ENCODE measurements around the gene MCM5.
"Not testable (repeated sequence)": the region's sequence is repeated elsewhere in the genome, so short reads cannot be mapped to it uniquely, and the experiment has no call there.

The MCM5 gene

DNA sequence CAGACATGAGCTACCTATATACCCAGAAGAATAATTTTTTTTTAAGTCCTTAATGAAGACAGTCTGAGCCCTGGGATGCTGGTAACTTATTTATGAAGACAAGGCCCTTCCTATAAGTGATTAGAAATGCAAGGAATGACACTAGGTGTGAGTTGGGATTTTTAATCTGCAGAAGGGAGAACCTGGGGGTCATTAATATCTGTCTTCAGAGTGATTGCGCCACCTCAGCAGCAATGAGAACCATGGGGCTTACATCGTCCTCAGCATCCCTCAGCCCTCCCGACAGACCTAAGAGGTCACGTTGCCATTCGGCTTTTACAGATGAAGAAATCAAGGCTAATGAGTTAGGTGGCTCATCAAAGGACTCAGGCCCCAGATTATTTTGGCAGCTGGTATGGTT is 55.6 kb downstream of the MCM5 start:
- no peak for DNase-seq

DNA sequence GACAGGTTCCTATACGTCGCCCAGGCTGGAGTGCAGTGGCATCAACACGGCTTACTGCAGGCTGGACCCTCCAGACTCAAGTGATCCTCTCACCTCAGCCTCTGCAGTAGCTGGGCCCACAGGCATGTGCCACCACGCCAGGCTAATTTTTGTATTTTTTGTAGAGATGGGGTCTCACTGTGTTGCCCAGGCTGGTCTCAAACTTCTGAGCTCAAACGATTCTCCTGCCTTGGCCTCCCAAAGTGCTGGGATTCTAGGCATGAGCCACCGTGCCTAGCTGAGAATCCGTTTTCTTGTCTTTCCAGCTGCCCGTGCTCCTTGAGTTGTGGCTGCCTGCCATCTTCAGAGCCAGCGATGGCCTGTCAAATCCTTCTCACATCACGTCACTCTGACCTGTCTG is 56.8 kb downstream of the MCM5 start:
- no peak for DNase-seq

DNA sequence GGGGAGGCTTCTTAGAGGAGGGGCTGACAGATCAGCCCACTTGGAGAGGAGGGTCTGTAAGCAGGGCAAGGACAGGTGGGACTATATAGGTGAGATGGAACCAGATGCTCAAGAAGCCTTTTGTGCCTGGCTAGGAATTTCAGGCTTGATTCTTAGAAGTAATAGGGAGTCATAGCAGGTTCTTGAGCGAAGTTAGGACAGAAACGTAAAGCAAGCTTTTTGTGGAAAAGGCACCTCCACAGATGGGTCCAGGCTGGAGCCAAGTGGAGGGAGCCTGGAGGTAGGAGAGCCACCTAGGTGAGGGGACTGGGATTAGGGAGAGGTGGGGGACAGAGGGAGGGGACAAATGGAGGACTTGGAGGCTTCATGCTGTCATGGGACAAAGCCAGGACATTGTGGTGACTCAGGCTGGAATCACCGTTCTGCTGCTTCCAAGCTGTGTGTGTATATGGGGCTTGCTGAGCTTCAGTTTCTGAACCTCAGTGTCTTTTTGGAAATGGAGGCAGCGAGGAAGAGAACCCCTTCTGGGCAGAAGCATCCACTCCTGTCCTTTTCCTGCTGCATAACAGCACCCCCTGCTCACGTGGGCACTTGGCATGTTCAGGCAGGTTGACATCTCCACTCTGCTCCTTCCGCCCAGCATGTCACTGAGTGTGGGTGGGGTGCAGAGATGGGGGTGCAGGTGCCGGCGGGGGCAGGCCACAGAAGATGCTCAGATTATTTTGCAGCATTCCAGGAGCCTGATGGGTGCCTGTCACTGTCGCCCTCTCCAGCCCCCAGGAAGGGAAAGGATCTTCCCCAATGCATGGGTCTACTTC is 58.0 kb downstream of the MCM5 start:
- DNase-seq: no peak

DNA sequence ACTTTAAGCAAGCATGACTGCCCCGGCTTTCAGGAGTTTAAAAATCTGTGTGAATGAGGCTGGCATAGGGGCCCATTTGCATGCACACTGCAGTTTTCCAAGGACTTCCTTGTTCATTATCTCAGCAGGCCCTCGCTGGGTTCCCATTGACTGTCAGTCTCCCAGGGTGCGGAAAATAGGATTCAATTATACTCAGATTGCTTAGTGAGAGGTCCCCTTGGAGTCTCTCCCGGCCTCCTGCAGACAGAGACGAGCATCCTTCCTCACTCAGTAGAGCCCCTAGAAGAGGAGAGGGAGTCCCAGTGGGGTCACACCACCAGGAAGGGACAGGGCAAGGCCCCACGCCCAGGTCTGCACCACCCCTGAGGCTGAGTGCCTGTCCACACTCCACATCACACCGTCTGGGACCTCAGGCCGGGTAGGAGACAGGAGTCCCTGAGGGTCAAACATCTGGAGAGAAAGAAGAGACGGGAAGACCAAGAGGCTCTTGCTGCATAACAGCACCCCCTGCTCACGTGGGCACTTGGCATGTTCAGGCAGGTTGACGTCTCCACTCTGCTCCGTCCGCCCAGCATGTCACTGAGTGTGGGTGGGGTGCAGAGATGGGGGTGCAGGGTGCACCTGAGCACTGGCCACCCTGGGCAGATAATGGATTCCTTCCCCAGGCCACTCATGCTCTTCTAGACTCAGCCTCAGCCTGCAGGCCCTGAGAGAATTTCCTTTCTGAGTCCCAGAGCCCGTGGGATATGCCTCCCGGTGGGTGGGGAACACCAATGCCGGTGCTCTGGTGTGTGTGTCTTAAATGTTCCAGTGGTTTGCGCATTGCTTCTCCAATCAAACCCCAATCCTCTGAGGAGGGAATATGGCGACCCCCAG is 58.8 kb downstream of the MCM5 start:
- DNase-seq: no peak

DNA sequence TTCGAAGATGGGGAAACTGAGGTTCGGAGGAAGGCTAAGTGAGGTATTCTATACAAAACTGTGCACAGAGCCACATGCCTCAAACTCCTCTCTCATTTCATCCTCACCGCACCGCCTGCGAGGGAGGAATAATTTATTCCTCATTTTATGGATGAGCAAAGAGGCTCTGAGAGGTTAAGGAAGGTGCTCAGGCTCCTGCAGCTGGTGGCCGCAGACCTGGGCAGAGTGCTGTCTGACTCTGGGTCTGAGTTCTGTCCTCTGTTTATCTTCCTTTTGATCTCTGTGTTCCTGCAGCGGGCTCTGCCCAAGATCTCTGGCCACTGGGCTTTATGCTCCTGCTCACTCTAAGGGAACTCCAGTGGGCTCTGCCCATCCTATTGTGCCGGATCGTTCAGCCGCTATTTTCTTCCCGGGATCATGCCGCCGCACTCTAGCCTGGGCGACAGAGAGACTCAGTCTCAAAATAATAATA is 59.5 kb downstream of the MCM5 start:
- no peak for DNase-seq

DNA sequence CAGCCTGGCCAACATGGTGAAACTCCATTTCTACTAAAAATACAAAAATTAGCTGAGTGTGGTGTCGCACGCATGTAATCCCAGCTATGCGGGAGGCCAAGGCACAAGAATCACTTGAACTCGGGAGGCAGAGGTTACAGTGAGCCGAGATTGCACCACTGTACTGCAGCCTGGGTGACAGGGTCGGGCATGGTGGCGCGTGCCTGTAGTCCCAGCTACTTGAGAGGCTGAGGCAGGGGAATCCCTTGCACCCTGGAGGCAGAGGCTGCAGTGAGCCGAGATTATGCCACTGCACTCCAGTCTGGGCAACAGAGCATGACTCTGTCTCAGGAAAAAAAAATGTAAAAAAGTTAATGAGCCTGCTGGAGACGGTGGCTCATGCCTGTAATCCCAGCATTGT is 60.0 kb downstream of the MCM5 start:
- not testable (repeated sequence) for DNase-seq

DNA sequence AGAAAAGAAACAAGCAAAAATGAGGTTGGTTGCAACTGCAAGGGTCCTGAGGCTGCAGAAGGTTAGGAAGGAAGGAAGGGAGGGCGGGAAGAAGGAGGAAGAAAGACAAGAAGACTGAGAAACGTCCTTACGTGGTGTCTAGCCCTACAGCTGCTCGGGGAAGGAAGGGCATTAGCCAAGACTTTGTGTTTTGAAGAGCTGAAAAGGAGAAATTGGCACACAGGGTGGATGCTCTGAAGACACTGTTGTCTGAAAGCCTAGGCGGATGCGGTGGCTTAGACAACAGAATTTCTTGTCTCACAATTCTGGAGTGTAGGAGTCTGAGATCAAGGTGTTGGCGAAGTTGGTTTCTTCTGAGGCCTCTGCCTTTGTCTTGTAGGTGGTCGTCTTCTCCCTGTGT is 60.7 kb downstream of the MCM5 start:
- no peak for DNase-seq

DNA sequence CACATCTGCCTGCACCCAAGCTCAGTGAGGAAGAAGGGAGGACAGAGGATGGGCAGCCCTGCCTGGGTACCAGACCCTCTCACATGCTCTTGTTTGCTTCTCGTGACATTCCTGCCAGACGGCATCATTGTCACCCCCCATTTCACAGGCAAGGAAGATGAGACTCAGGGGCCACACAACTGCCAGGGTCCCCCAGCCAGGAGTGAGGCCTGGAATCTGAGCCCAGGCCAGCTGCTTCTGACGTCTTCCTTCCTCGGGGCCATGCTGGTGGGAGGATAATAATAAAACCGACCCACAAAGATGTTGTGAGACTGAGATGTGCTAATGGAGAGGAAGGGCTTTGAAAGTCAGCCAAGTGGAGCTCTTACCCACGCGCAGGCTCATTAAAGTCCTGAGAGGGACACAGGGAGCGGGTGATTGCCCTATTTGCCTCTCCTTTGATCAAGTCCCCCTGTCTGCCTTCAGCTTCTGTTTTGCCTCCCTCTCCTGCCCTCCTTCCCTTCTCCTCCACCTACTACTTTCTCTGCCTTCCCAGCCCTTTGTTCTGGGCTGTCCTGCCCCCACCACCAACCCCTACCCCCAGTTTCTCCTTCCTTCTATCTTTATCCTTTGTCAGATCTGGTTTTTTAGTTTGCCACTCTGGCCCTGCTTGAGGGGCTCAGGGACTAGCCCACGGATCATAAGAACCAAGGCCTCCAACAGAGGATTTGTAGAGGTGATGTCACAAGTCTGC is 62.7 kb downstream of the MCM5 start:
- no peak for DNase-seq

DNA sequence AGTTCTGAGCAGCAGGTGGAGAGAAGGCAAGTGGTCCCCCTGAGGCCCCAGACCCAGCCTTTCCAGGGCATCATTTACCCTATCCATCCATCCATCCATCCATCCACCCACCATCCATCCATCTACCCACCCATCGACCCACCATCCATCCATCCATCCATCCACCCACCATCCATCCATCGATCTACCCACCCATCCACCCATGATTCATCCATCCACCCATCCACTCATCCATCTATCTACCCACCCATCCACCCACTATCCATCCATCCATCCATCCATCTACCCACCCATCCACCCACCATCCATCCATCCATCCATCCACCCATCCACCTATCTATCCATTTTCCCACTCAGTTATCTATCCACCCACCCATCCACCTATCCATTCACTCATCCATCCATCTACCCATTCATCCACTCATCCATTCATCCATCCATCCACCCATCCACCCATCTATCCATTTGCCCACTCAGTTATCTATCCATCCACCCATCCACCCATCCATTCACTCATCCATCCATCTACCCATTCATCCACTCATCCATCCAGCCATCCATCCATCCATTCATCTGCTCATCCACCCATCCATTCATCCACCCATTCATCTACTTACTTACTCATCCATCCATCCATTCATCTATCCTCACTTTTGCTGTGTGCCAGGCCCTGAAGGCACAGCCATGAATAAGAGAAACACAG is 63.4 kb downstream of the MCM5 start:
- DNase-seq: no peak

DNA sequence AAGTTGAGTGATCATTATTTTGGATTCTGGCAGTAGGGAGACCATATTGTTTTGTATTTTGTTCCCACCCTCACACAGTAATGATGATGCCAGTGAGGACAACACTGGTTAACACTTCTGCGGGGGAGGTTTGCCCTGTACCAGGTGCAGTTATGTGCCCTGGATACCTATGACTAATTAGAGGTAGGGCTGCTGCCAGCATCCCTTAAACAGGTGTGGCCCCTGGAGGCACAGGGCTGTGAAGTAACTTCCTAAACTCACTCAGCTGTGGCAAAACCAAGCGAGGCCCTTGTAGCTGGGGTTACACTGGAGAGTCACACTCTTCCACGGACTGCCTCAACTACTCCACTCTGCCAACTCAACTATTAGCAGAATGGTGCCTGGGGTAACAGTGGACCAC is 64.5 kb downstream of the MCM5 start:
- no peak for DNase-seq

DNA sequence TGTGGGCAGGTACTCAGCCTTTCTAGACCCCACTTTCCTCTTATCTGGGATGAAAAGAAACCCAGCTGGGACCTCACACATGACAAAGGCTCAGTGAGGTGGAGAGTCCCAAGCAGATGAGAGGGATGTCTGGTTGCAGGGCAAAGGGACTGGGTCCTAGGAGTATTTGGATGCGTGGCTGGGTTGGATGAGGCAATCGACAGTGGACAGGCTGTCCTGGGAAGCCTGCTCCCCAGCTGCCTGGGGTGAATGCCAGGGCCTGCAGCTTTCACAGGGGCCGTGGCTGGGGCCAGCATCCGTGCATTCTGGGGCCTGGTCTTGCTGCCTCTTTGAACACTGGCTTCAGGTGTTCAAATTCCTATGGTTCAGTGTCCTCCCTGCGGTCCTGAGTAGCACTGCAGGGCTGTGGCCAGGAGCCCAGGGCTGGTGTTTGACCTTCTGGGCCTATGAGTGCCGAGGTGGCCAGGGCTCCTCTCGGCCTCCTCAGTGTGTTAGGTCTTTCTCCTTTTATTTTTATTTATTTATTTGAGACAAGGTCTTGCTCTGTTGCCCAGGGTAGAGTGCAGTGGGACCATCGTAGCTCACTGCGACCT is 65.3 kb downstream of the MCM5 start:
- DNase-seq: no peak

DNA sequence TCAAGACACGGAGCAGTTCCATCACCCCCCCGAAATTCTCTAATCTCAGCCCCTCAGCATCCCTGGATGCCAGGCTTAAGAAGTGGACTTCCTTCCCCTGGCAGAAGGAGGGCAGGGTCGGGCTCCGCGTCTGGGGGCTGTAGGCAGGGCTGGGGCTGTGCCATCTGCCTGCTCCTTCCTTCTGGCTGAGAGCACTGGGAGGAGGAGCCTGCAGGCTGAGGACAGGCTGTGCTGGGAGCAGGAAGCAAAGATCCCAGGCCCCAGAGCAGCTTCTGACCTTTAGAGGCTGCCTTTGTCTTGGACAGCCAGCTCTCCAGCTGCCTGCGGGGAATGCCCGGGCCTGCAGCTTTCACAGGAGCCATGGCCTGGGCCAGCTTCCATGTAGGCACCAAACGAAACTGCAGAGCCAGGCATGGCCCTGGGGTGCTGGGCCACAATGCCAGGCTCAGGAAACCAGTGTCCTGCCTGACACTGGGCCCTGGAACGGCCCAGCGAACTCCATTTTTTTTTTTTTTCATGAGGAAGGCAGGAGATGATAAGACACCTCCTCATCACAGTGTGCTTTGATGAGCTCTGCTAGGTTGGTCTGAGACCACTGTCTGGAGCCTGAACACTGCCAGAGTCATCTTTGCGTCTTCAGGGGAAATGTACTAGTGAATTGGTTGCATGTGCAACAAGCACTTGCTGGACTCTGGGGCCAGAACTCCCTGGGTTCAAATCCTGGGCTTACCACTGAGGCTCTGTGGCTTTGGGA is 67.9 kb downstream of the MCM5 start:
- no peak for DNase-seq

DNA sequence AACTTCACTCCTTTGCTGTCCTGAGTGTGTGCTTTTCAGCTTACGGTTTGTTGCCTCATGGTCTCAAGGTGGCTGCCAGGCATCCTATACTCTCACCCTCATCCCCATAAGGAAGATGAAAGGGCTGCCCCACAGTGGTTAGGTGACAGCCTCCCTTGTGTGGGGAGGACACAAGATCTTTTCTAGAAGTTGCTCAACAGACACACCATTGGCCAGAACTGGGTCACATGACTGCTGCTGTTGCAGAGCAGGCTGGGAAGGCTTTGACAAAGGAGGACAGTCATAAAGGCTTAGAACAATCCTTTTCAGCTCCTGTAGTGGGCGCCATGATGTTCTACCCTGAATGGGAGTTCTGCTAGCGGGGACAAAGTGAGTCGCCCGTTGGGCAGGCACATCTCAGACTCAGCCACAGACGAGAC is 71.0 kb downstream of the MCM5 start:
- no peak for DNase-seq

DNA sequence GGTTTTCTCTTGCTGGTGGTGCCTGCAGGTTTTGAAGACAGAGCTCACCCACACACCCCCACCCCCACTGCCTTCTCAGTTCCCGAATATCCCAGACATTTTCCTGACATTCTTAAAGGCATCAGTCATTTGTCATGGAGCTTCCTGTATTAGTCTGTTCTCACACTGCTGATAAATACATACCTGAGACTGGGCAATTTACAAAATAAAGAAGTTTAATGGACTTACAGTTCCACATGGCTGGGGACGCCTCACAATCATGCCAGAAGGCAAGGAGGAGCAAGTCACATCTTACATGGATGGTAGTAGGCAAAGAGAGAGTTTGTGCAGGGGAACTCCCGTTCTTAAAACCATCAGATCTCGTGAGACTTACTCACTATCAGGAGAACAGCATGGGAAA is 71.6 kb downstream of the MCM5 start:
- not testable (repeated sequence) for DNase-seq

DNA sequence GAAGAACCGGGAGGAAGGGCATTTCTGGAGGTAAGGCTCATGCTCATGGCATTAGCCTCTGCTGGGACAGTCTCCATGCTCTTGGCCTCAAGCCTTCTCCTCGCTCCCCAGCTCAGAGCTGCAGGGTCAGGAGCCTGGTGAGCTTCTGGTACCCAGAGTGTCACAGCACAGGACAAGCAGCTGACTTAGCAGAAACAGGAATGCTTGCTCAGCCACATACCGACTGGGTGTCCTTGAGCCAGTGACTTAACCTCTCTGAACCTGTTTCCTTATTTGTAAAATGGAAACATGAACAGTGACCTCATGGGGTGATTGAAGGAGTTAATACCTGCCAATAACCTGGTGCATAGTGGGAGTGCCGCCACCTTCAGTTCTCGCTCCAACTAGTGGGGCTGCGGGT is 72.5 kb downstream of the MCM5 start:
- DNase-seq: no peak

DNA sequence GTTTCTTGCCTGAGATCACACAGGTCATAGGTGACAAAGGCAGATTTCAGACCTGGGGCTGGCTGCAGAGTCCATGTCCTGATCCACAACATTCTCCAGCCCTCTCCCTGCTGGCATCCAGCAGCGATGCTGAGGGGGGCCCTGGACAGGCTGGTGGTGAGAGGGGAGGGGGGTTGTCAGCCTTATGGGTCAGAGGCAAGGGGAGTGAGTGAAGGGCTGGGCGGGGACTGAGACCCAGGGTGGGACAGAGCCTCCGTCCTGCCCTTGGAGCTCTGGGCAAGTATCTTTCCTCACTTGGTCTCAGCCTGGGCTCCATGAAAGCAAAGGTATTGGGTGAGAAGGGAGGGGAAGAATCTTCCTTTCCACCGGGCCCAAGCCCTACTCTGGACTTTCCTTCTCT is 74.0 kb downstream of the MCM5 start:
- DNase-seq: no peak

All from T-helper 9 cell (primary cell).